ENCODE measurements around the gene CST9.

CST9 gene

DNA sequence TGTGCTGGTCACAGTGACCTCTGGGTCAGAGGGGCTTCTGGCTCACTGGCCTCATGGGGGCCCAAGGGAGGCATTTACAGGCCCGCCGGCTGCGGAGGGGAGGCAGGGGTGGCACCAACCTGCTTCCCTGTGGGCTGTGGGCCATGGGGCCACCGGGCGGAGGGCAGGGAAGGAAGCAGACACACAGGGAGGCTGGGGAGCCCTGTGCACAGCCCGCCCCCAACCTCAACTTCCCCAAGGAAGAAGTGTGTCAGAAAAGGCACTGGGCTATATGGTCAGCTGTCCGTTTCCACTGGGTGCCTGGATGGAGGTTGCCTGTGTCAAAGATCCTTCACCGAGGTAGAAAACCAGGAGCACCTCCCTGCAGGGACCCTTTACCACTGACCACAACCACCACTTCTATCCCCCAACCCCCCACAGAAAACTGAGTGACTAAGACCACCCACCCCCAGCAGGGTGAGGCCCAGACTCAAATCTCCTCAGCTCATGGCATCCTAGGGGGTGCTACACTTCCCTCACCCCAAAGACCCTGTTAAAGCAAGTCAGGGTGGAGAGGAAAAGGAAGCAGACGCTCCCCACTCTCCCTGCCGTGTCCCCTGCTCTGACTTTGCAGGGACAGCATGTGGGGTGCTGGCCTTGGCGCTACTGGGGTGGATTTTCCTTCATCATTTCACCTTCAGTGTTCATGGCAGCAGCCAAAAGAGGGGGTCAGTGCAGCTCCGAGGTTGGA lies 26.4 kb upstream of the CST9 start:
- no peak overlapping the region for H3K9ac ChIP-seq (ENCODE audit: insufficient read length, low read depth)
- no peak overlapping the region for H3K4me3 ChIP-seq (ENCODE audit: insufficient read length, low read depth)
- TF ChIP-seq SUZ12 (IDR thresholded peaks at IDR 0.05; ENCODE audit: extremely low read depth, insufficient read depth, insufficient read length) (no peak), YY1 (IDR thresholded peaks at IDR 0.05; ENCODE audit: insufficient read depth, insufficient read length) (no peak), ZNF274 (IDR thresholded peaks at IDR 0.05; ENCODE audit: low read depth, low read length) (no peak)
- peaks cover 7% of the 10 kb centered on the region for H3K4me1 ChIP-seq (ENCODE audit: insufficient read depth, insufficient read length)
- DNase-seq (ENCODE audit: low read depth, low spot score): no peak
- H3K36me3 ChIP-seq (ENCODE audit: insufficient read depth, insufficient read length, low read length): peaks cover 38% of the 10 kb centered on the region
- peaks cover 3% of the 10 kb centered on the region for H3K27me3 ChIP-seq (ENCODE audit: insufficient read depth, insufficient read length)
- H3K9me3 ChIP-seq (ENCODE audit: insufficient read depth, low read length): no peaks in the 10 kb centered on the region

- Histone ChIP-seq H3K27me3 (ENCODE audit: insufficient read depth, insufficient read length) (peaks cover under 1% of the 10 kb centered on the region), H3K4me1 (ENCODE audit: insufficient read depth, insufficient read length) (peaks cover 4% of the 10 kb centered on the region), H3K36me3 (ENCODE audit: insufficient read depth, insufficient read length, low read length) (peaks cover 38% of the 10 kb centered on the region), H3K9me3 (ENCODE audit: insufficient read depth, low read length) (no peaks in the 10 kb centered on the region), H3K9ac (ENCODE audit: insufficient read length, low read depth) (no peak overlapping the region), H3K4me3 (ENCODE audit: insufficient read length, low read depth) (no peak overlapping the region)
- DNase-seq (ENCODE audit: low read depth, low spot score): no peak
- no peak for TF ChIP-seq ZNF274 (IDR thresholded peaks at IDR 0.05; ENCODE audit: low read depth, low read length)
- TF ChIP-seq SUZ12 (IDR thresholded peaks at IDR 0.05; ENCODE audit: extremely low read depth, insufficient read depth, insufficient read length): no peak
- no peak for TF ChIP-seq YY1 (IDR thresholded peaks at IDR 0.05; ENCODE audit: insufficient read depth, insufficient read length)
These were observed 25.6 kb upstream of the CST9 start for GRCh38 chr20:23631226-23631822.

- H3K27me3 ChIP-seq (ENCODE audit: insufficient read depth, insufficient read length): no peaks in the 10 kb centered on the region
- H3K9ac ChIP-seq (ENCODE audit: insufficient read length, low read depth): no peak overlapping the region
- H3K9me3 ChIP-seq (ENCODE audit: insufficient read depth, low read length): no peaks in the 10 kb centered on the region
- no peak for DNase-seq (ENCODE audit: low read depth, low spot score)
- H3K36me3 ChIP-seq (ENCODE audit: insufficient read depth, insufficient read length, low read length): peaks cover 33% of the 10 kb centered on the region
- H3K4me3 ChIP-seq (ENCODE audit: insufficient read length, low read depth): no peak overlapping the region
- TF ChIP-seq SUZ12 (IDR thresholded peaks at IDR 0.05; ENCODE audit: extremely low read depth, insufficient read depth, insufficient read length): no peak
- no peak for TF ChIP-seq YY1 (IDR thresholded peaks at IDR 0.05; ENCODE audit: insufficient read depth, insufficient read length)
- TF ChIP-seq ZNF274 (IDR thresholded peaks at IDR 0.05; ENCODE audit: low read depth, low read length): no peak
- H3K4me1 ChIP-seq (ENCODE audit: insufficient read depth, insufficient read length): peaks cover 3% of the 10 kb centered on the region
These were observed 24.7 kb upstream of the CST9 start for GRCh38 chr20:23630392-23630849.

DNA sequence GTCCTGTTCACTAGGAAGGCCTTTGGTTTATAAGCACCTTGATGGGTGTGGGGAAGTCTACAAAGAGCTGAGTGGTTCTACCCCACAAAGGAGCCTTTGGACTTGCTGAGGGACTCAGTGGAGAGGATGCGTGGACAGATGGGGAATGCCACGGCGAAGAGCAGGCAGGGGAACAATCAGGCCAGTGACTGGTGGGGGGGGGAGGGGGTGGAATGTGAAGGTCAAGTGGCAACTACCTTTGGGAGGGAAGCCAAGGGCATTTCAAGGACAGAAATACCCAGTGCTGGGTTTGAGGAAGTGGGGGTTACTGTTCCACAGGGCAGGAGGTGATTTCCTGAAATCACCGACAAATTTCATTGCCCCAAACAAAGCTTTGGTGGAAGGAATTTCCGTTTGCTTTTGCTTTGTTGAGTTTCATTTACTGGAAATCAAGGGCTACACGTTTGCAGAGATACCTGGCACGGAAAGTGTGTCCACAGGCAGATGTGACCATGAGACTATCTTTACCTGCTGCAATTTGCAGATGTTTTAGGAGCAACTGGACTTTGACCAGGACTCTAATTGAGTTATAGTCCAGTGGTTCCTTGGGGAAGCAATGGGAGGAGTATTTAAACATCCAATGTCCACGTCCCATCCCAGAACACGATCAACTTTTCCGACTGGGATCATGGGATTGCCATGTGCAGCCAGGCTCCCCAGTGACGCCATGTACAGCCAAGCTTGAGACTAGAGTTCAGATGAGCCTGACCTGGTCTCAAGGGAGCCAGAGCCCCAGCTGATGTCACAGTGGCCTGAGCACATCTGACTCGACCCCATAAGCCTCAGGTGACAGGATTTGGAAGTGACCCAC lies 24.1 kb upstream of the CST9 start:
- Histone ChIP-seq H3K9me3 (ENCODE audit: insufficient read depth, low read length) (no peaks in the 10 kb centered on the region), H3K27me3 (ENCODE audit: insufficient read depth, insufficient read length) (no peaks in the 10 kb centered on the region), H3K4me1 (ENCODE audit: insufficient read depth, insufficient read length) (peaks cover 3% of the 10 kb centered on the region), H3K36me3 (ENCODE audit: insufficient read depth, insufficient read length, low read length) (peaks cover 27% of the 10 kb centered on the region), H3K4me3 (ENCODE audit: insufficient read length, low read depth) (no peak overlapping the region), H3K9ac (ENCODE audit: insufficient read length, low read depth) (no peak overlapping the region)
- no peak for TF ChIP-seq ZNF274 (IDR thresholded peaks at IDR 0.05; ENCODE audit: low read depth, low read length)
- TF ChIP-seq SUZ12 (IDR thresholded peaks at IDR 0.05; ENCODE audit: extremely low read depth, insufficient read depth, insufficient read length): no peak
- TF ChIP-seq YY1 (IDR thresholded peaks at IDR 0.05; ENCODE audit: insufficient read depth, insufficient read length): no peak
- DNase-seq (ENCODE audit: low read depth, low spot score): no peak

- no peak overlapping the region for H3K9ac ChIP-seq (ENCODE audit: insufficient read length, low read depth)
- H3K4me3 ChIP-seq (ENCODE audit: insufficient read length, low read depth): no peak overlapping the region
- no peaks in the 10 kb centered on the region for H3K27me3 ChIP-seq (ENCODE audit: insufficient read depth, insufficient read length)
- peaks cover 3% of the 10 kb centered on the region for H3K4me1 ChIP-seq (ENCODE audit: insufficient read depth, insufficient read length)
- TF ChIP-seq SUZ12 (IDR thresholded peaks at IDR 0.05; ENCODE audit: extremely low read depth, insufficient read depth, insufficient read length): no peak
- no peak for TF ChIP-seq ZNF274 (IDR thresholded peaks at IDR 0.05; ENCODE audit: low read depth, low read length)
- TF ChIP-seq YY1 (IDR thresholded peaks at IDR 0.05; ENCODE audit: insufficient read depth, insufficient read length): no peak
- peaks cover 20% of the 10 kb centered on the region for H3K36me3 ChIP-seq (ENCODE audit: insufficient read depth, insufficient read length, low read length)
- peak; percentile 23 for DNase-seq (ENCODE audit: low read depth, low spot score)
- no peaks in the 10 kb centered on the region for H3K9me3 ChIP-seq (ENCODE audit: insufficient read depth, low read length)
These were observed 23.4 kb upstream of the CST9 start for GRCh38 chr20:23629017-23629541.

GRCh38 chr20:23628402-23629016 lies 22.8 kb upstream of the CST9 start:
- Histone ChIP-seq H3K36me3 (ENCODE audit: insufficient read depth, insufficient read length, low read length) (peaks cover 16% of the 10 kb centered on the region), H3K4me3 (ENCODE audit: insufficient read length, low read depth) (no peak overlapping the region), H3K9ac (ENCODE audit: insufficient read length, low read depth) (no peak overlapping the region), H3K9me3 (ENCODE audit: insufficient read depth, low read length) (no peaks in the 10 kb centered on the region), H3K27me3 (ENCODE audit: insufficient read depth, insufficient read length) (no peaks in the 10 kb centered on the region), H3K4me1 (ENCODE audit: insufficient read depth, insufficient read length) (peaks cover 3% of the 10 kb centered on the region)
- no peak for TF ChIP-seq ZNF274 (IDR thresholded peaks at IDR 0.05; ENCODE audit: low read depth, low read length)
- TF ChIP-seq SUZ12 (IDR thresholded peaks at IDR 0.05; ENCODE audit: extremely low read depth, insufficient read depth, insufficient read length): no peak
- no peak for TF ChIP-seq YY1 (IDR thresholded peaks at IDR 0.05; ENCODE audit: insufficient read depth, insufficient read length)
- DNase-seq (ENCODE audit: low read depth, low spot score): no peak

Data from NT2/D1 (cell line).